HepG2 (cell line): ENCODE measurements around the gene HYCC2. TPM values are rescaled to one million over a fixed set of nuclear protein-coding genes. Genes with fewer than 3 reads are reported as not detected.

Experiments used
- ETS1 ChIP-seq: sonication (generic); formaldehyde crosslinking; IDR thresholded peaks from 2 replicates; pipeline ENCODE4 v1.4.0; 2020; ENCODE audit warnings: missing genetic modification reagents
- FOXJ3 ChIP-seq: sonication (generic); formaldehyde crosslinking; IDR thresholded peaks from 2 replicates; pipeline ENCODE4 v1.4.0; 2020; ENCODE audit warnings: missing genetic modification reagents, mild to moderate bottlenecking, borderline replicate concordance
- FOXK1 ChIP-seq: sonication (generic); formaldehyde crosslinking; IDR thresholded peaks from 2 replicates; pipeline ENCODE4 v1.4.0; 2020; ENCODE audit warnings: low read depth, missing genetic modification reagents, borderline replicate concordance
- FOXK2 ChIP-seq: fragments of 450-650 bp; IDR thresholded peaks from 2 replicates; pipeline ENCODE4 v1.6.1; 2016
- HDAC6 ChIP-seq: fragments of 200-600 bp; sonication (generic); IDR thresholded peaks from 2 replicates; pipeline ENCODE4 v1.7.0; 2017; ENCODE audit warnings: mild to moderate bottlenecking, antibody characterized with exemption, low read length, low read depth
- NFKB2 ChIP-seq: sonication (generic); formaldehyde crosslinking; IDR thresholded peaks from 2 replicates; pipeline ENCODE4 v1.4.0; 2020; ENCODE audit warnings: missing genetic modification reagents, borderline replicate concordance
- NFKBIZ ChIP-seq: IDR thresholded peaks from 2 replicates; pipeline ENCODE4 v1.6.1; 2018; ENCODE audit warnings: missing genetic modification reagents, missing compliant biosample characterization
- NPAS2 ChIP-seq: sonication (generic); formaldehyde crosslinking; IDR thresholded peaks from 2 replicates; pipeline ENCODE4 v1.8.0; 2022; ENCODE audit warnings: mild to moderate bottlenecking, missing genetic modification reagents, borderline replicate concordance
- PATZ1 ChIP-seq: sonication (generic); formaldehyde crosslinking; IDR thresholded peaks from 2 replicates; pipeline ENCODE4 v1.4.0; 2020; ENCODE audit warnings: missing genetic modification reagents
- SMARCC2 ChIP-seq: fragments of 450-650 bp; IDR thresholded peaks from 2 replicates; pipeline ENCODE4 v1.6.1; 2017; ENCODE audit warnings: antibody characterized with exemption, mild to moderate bottlenecking
- YY1 ChIP-seq: IDR thresholded peaks from 2 replicates; pipeline ENCODE4 v1.6.1; 2011; ENCODE audit warnings: low read length, low read depth, moderate library complexity, mild to moderate bottlenecking; ENCODE audit not compliant: insufficient read depth, insufficient replicate concordance
- ZFP41 ChIP-seq: sonication (generic); formaldehyde crosslinking; IDR thresholded peaks from 2 replicates; pipeline ENCODE4 v1.4.0; 2020; ENCODE audit warnings: mild to moderate bottlenecking, missing genetic modification reagents, borderline replicate concordance
- ZNF570 ChIP-seq: sonication (generic); formaldehyde crosslinking; IDR thresholded peaks from 2 replicates; pipeline ENCODE4 v1.4.0; 2020; ENCODE audit warnings: mild to moderate bottlenecking, missing genetic modification reagents, borderline replicate concordance
- ZNF7 ChIP-seq: IDR thresholded peaks from 2 replicates; pipeline ENCODE4 v1.6.1; 2016; ENCODE audit warnings: missing biosample characterization, missing genetic modification reagents
- polyA plus RNA-seq, 8 experiments: library from polyadenylated mRNA; depleted of rRNA in 3 of 8; stranded (reverse) in 7 of 8; unstranded in 1 of 8; fragments of >200 nt; fragmentation: Illumina TruSeq in 4 of 8; extraction: Trizol in 4 of 8; gene quantifications; 2 replicates each; pipeline versions ENCODE4 v1.2.1 to v1.2.3, GENCODE V29; 2011 to 2016; ENCODE audit warnings: low read depth in 4 of 8, missing spikeins in 1 of 8, mixed read lengths in 1 of 8; ENCODE audit not compliant: insufficient read depth in 1 of 8
- total RNA-seq, 5 experiments: library from RNA; depleted of rRNA; stranded (reverse); fragments of >200 nt; fragmentation: Illumina TruSeq; extraction: Trizol; gene quantifications; 2 replicates each; pipeline ENCODE4 v1.2.3, GENCODE V29; 2016; ENCODE audit warnings: low read depth in 1 of 5
- TF ChIP-seq, protein P1 (sequence below): sonication (generic); formaldehyde crosslinking; IDR thresholded peaks from 2 replicates; pipeline ENCODE4 v1.4.0; 2020; ENCODE audit warnings: low read depth, missing genetic modification reagents
- TF ChIP-seq, protein P2 (sequence below): sonication (generic); formaldehyde crosslinking; IDR thresholded peaks from 2 replicates; pipeline ENCODE4 v1.5.1; 2020; ENCODE audit warnings: missing genetic modification reagents, mild to moderate bottlenecking, borderline replicate concordance

HYCC2 gene
- total and polyA plus RNA-seq, 2 of the 13 experiments (the other 11 are each of a cell fraction or from before 2014, with no cell fraction given) = 4.7 to 13.9 TPM

DNA sequence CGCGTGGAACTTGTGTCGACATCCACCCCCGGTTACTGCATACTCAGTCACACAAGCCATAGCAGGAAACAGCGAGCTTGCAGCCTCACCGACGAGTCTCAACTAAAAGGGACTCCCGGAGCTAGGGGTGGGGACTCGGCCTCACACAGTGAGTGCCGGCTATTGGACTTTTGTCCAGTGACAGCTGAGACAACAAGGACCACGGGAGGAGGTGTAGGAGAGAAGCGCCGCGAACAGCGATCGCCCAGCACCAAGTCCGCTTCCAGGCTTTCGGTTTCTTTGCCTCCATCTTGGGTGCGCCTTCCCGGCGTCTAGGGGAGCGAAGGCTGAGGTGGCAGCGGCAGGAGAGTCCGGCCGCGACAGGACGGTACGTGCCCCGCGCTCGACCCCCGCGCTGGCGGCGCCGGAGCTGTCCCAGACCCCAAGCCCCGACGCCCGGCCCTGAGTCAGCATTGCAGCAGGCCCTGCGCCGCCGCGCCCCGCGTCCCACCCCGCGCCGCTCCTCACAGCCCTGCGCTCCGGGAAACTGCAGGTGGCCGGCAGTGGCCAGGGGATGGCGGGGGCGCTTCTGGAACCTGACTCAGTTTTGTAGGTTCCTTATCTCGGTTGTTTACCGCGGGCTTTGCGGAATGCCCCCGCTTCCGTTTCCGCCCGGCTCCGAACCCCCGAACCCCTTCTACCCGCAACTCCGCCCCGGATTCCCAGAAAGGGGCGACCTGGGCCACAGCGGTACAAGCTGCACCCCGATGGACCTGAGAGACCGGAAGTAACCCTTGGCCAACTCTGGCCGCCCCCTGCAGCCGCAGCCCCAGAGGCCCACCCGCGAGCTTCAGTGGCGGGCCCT is 44.9 kb upstream of the HYCC2 start, which contains the start of gene CFLAR (continued):
- TF ChIP-seq, protein P1, sequence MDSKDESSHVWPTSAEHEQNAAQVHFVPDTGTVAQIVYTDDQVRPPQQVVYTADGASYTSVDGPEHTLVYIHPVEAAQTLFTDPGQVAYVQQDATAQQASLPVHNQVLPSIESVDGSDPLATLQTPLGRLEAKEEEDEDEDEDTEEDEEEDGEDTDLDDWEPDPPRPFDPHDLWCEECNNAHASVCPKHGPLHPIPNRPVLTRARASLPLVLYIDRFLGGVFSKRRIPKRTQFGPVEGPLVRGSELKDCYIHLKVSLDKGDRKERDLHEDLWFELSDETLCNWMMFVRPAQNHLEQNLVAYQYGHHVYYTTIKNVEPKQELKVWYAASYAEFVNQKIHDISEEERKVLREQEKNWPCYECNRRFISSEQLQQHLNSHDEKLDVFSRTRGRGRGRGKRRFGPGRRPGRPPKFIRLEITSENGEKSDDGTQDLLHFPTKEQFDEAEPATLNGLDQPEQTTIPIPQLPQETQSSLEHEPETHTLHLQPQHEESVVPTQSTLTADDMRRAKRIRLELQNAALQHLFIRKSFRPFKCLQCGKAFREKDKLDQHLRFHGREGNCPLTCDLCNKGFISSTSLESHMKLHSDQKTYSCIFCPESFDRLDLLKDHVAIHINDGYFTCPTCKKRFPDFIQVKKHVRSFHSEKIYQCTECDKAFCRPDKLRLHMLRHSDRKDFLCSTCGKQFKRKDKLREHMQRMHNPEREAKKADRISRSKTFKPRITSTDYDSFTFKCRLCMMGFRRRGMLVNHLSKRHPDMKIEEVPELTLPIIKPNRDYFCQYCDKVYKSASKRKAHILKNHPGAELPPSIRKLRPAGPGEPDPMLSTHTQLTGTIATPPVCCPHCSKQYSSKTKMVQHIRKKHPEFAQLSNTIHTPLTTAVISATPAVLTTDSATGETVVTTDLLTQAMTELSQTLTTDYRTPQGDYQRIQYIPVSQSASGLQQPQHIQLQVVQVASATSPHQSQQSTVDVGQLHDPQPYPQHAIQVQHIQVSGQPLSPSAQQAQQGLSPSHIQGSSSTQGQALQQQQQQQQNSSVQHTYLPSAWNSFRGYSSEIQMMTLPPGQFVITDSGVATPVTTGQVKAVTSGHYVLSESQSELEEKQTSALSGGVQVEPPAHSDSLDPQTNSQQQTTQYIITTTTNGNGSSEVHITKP (CRISPR knock-in tag) = 0 out of 2 replicates have a peak, but pooled peaks have one; percentile 32
- TF ChIP-seq FOXK1 (peak; percentile 35; the same call in 1 of the 2 replicates), ZFP41 (CRISPR knock-in tag) (no peak), FOXK2 (peak; percentile 53; the same call in 1 of the 2 replicates), ETS1 (CRISPR knock-in tag) (peak; percentile 86), FOXJ3 (CRISPR knock-in tag) (no peak), NPAS2 (CRISPR knock-in tag) (no peak), HDAC6 (no peak), ZNF570 (no peak), NFKB2 (CRISPR knock-in tag) (peak; percentile 97), ZNF7 (CRISPR knock-in tag) (no peak), PATZ1 (CRISPR knock-in tag) (peak; percentile 94), YY1 (peak; percentile 93), SMARCC2 (no peak), NFKBIZ (no peak)
- TF ChIP-seq, protein P2, sequence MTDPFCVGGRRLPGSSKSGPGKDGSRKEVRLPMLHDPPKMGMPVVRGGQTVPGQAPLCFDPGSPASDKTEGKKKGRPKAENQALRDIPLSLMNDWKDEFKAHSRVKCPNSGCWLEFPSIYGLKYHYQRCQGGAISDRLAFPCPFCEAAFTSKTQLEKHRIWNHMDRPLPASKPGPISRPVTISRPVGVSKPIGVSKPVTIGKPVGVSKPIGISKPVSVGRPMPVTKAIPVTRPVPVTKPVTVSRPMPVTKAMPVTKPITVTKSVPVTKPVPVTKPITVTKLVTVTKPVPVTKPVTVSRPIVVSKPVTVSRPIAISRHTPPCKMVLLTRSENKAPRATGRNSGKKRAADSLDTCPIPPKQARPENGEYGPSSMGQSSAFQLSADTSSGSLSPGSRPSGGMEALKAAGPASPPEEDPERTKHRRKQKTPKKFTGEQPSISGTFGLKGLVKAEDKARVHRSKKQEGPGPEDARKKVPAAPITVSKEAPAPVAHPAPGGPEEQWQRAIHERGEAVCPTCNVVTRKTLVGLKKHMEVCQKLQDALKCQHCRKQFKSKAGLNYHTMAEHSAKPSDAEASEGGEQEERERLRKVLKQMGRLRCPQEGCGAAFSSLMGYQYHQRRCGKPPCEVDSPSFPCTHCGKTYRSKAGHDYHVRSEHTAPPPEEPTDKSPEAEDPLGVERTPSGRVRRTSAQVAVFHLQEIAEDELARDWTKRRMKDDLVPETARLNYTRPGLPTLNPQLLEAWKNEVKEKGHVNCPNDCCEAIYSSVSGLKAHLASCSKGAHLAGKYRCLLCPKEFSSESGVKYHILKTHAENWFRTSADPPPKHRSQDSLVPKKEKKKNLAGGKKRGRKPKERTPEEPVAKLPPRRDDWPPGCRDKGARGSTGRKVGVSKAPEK = no peak
